HG03025 (cell line): ENCODE results near the gene KLK11.

ENCODE experiments used
- ATAC-seq: cut with Tn5 transposase; IDR thresholded peaks from one replicate; pipeline ENCODE4 v1.9.1; 2021; ENCODE audit warnings: mild to moderate bottlenecking, moderate library complexity; ENCODE audit not compliant: unreplicated experiment, low FRiP score

KLK11 gene

DNA sequence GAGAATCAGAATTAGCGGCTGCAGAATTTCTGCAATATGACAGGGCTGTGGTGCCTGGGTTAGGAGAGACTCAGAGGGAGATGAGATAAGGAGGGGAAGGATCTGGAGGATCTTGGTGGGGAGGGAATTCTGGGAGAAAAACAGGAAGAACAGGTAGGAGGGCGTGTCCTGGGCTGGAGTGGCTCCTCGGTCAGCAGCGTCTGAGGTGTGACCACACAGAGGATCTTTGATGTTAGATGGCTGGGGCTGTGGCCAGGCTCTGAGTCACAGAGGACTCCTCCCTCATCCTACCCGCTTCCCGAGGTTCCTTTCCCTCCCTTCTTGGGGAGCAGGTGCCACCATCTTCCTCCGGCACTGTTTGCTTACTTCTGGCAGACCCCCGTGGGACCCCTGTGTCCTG lies 50.6 kb downstream of the KLK11 start:
- ATAC-seq = no peak

DNA sequence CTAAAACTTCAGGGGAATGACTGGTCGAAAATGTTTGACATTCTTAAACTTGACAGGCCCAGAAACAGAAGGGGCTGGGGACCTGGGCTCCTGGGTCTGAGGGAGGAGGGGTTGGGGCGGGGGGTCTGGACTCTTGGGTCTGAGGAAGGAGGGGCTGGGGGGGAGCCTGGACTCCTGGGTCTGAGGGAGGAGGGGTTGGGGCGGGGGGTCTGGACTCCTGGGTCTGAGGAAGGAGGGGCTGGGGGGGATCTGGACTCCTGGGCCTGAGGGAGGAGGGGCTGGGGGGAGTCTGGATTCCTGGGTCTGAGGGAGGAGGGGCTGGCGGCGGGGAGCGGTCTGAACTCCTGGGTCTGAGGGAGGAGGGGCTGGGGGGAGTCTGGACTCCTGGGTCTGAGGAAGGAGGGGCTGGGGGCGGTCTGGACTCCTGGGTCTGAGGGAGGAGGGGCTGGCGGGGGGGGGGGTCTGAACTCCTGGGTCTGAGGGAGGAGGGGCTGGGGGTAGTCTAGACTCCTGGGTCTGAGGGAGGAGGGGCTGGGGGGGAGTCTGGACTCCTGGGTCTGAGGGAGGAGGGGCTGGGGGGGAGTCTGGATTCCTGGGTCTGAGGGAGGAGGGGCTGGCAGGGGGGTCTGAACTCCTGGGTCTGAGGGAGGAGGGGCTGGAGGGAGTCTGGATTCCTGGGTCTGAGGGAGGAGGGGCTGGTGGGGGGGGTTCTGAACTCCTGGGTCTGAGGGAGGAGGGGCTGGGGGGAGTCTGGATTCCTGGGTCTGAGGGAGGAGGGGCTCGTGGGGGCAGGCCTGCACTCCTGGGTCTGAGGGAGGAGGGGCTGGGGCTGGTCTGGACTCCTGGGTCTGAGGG lies 51.5 kb downstream of the KLK11 start:
- no peak for ATAC-seq

DNA sequence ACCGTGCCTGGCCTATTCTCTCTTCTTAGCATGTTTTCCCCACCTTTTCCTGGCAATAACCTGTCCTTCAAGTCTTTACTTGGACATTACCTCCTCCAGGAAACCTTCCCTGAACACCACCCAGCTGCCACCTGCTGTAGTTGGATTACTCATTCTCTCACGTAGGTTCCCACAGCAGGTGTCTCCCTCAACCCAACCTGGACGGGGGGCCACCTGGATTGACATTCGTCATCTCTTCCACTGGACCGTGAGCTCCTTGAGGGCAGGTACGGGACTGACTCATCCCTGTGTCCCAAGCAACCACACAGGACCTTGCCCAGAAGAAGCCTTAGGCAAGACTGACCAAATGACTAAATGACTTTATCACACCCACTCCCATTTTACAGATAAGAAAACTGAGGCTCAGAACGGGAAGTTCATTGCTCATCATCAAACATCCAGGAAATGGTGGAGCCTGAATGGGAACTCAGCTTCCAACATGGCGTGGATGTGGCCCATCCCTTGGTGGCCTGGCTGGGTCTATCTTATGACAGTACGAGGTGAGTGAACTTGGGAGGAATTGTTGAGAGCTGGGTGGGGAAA lies 53.5 kb downstream of the KLK11 start:
- ATAC-seq = no peak
